Liver (tissue), 5 donors: Measurements from ENCODE around the gene RDH11. TPM values are rescaled to one million over a fixed set of nuclear protein-coding genes. Genes with fewer than 3 reads are reported as not detected.

ENCODE experiments used
- polyA plus RNA-seq, 2 donors: library from polyadenylated mRNA; stranded (reverse) in 1 of 2; unstranded in 1 of 2; fragments of 200-250 nt in 1 of 2; fragments of >200 nt in 1 of 2; fragmentation: Nextera tagmentation in 1 of 2; extraction: Ambion mirVana in 1 of 2; gene quantifications; one replicate each; pipeline versions ENCODE4 v1.2.1 to v1.2.3, GENCODE V29; 2013 to 2015
- small RNA-seq: library from RNA; depleted of rRNA; stranded (forward); fragments of <200 nt; gene quantifications from one replicate; pipeline ENCODE3, GENCODE V24; 2014
- total RNA-seq, 2 donors: library from RNA; depleted of rRNA; stranded (reverse); fragments of >200 nt; gene quantifications; one replicate each; pipeline ENCODE4 v1.2.3, GENCODE V29; 2014
- donor health status: healthy.
- donor health status: healthy.
- donor health status: healthy.

RDH11 gene
- total and polyA plus RNA-seq, 4 donors, result 99.7 to 174 (median 137) TPM

Small RNA genes within 50 kb of the gene (small RNA-seq; reads per million reads assigned to genes)
- gene AL049779.3 (not detected), gene RN7SL369P (not detected), gene RNA5SP386 (not detected)

Other genes starting within 250 kb of the RDH11 start
- gene TMEM229B, start 207.0 kb downstream of the RDH11 start, total RNA-seq, result 1 to 10 TPM; 1.7 to 2.0 TPM
- gene TMEM229B, start 207.0 kb downstream of the RDH11 start, polyA plus RNA-seq, result 1 to 10 TPM in 1 of 2 donors, under 1 TPM in 1; 0.40 to 1.5 TPM
- 1 to 10 TPM; 1.3 to 2.4 TPM for gene PLEKHH1, start 162.5 kb downstream of the RDH11 start, total RNA-seq
- gene PLEKHH1, start 162.5 kb downstream of the RDH11 start, polyA plus RNA-seq, result under 1 TPM; 0.46 to 0.53 TPM
- 10 to 100 TPM; 22.9 to 36.1 TPM for gene PIGH, start 95.5 kb downstream of the RDH11 start, total RNA-seq
- gene PIGH, start 95.5 kb downstream of the RDH11 start, polyA plus RNA-seq, result 10 to 100 TPM; 14.2 to 20.5 TPM
- gene ARG2, start 75.8 kb downstream of the RDH11 start, total RNA-seq, result 1 to 10 TPM in 1 of 2 donors, under 1 TPM in 1; 0.08 to 3.1 TPM
- under 1 TPM; 0.58 to 0.61 TPM for gene ARG2, start 75.8 kb downstream of the RDH11 start, polyA plus RNA-seq
- gene VTI1B, start 21.1 kb downstream of the RDH11 start, total RNA-seq, result 10 to 100 TPM; 26.5 to 28.0 TPM
- gene VTI1B, start 21.1 kb downstream of the RDH11 start, polyA plus RNA-seq, result 10 to 100 TPM; 29.8 to 76.3 TPM
- 1 to 10 TPM in 1 of 2 donors, under 1 TPM in 1; 0.09 to 1.1 TPM for gene RDH12, start 6.1 kb upstream of the RDH11 start, total RNA-seq
- 1 to 10 TPM in 1 of 2 donors, under 1 TPM in 1; 0.74 to 3.4 TPM for gene RDH12, start 6.1 kb upstream of the RDH11 start, polyA plus RNA-seq
- 10 to 100 TPM; 12.4 to 17.2 TPM for gene ZFYVE26, start 120.8 kb upstream of the RDH11 start, total RNA-seq
- gene ZFYVE26, start 120.8 kb upstream of the RDH11 start, polyA plus RNA-seq, result 1 to 10 TPM; 2.4 to 3.0 TPM
- gene RAD51B, start 124.0 kb upstream of the RDH11 start, total RNA-seq, result 10 to 100 TPM in 1 of 2 donors, 1 to 10 TPM in 1; 3.3 to 12.9 TPM
- 1 to 10 TPM in 1 of 2 donors, under 1 TPM in 1; 0.81 to 1.6 TPM for gene RAD51B, start 124.0 kb upstream of the RDH11 start, polyA plus RNA-seq